HepG2 (cell line): ENCODE data around the gene CEP89. TPM values are rescaled to one million over a fixed set of nuclear protein-coding genes. Genes with fewer than 3 reads are reported as not detected.

ENCODE experiments used
- ATAC-seq: fragments of 200-7000 bp; cut with Tn5 transposase; 3 replicates; pipeline ENCODE4 v1.9.1; 2020; ENCODE audit warnings: mild to moderate bottlenecking, moderate library complexity
- BruUV-seq: library from RNA; stranded (reverse); fragments of 400-500 nt; replicated peaks from 2 replicates; lab custom pipeline; 2021; lab: Mats Ljungman, UMichigan
- CTCF ChIA-PET: fragments of 300-600 bp; formaldehyde crosslinking; extraction: SDS; loops from one replicate; lab custom pipeline; 2021; ENCODE audit warnings: low total read pairs, inconsistent platforms, low intra/inter-chr PET ratio; lab: Yijun Ruan, JAX
- POLR2A ChIA-PET: fragments of 350-600 bp; sonication (Branson Sonifier 250); formaldehyde crosslinking; loops from one replicate; lab custom pipeline; 2020; ENCODE audit warnings: antibody characterized with exemption, inconsistent platforms; lab: Yijun Ruan, JAX
- DNase-seq: peaks from one replicate; pipeline ENCODE4 v3.0.0-alpha.2; 2015; ENCODE audit warnings: low spot score
- FAIRE-seq: peaks from 3 replicates; lab custom pipeline; 2011; peaks lifted over from hg19 to GRCh38; lab: Jason Lieb, UNC
- H2AFZ ChIP-seq: one replicate; pipeline ENCODE4 v1.6.1; 2011; ENCODE audit warnings: low read length, inconsistent platforms
- H3K27ac ChIP-seq: fragments of 300-600 bp; 3 replicates; pipeline ENCODE4 v1.8.0; 2011; ENCODE audit warnings: mixed run types, mild to moderate bottlenecking, mixed read lengths, low read length, inconsistent platforms; ENCODE audit not compliant: insufficient read depth; ENCODE audit errors: extremely low read length
- H3K27me3 ChIP-seq, 2 experiments: fragments of 200-600 bp in 1 of 2; 2 replicates in 1 of 2; 3 replicates in 1 of 2; pipeline versions ENCODE4 v1.6.0 to v1.8.0; 2011; ENCODE audit warnings: low read length in 2 of 2, mild to moderate bottlenecking in 2 of 2, moderate library complexity in 2 of 2, inconsistent platforms in 1 of 2; ENCODE audit not compliant: insufficient read depth in 2 of 2, control insufficient read depth in 1 of 2
- H3K36me3 ChIP-seq, 2 experiments: fragments of 200-600 bp in 1 of 2; replicated peaks in 1 of 2; 2 replicates in 1 of 2; 3 replicates in 1 of 2; pipeline versions ENCODE4 v1.5.1 to v1.8.0; 2011; ENCODE audit warnings: low read length in 2 of 2, inconsistent platforms in 1 of 2; ENCODE audit not compliant: insufficient read depth in 2 of 2, control insufficient read depth in 1 of 2
- H3K4me1 ChIP-seq: 2 replicates; pipeline ENCODE4 v1.5.1; 2012; ENCODE audit warnings: low read length, inconsistent platforms; ENCODE audit not compliant: insufficient read depth
- H3K4me2 ChIP-seq: 2 replicates; pipeline ENCODE4 v1.6.0; 2011; ENCODE audit warnings: low read depth, low read length, inconsistent platforms
- H3K4me3 ChIP-seq, 3 experiments: fragments of 200-600 bp in 1 of 3; sonication (generic), shearing (Covaris generic) in 1 of 3; replicated peaks in 1 of 3; 2 replicates each; pipeline ENCODE4 v1.5.1; 2011 to 2016; ENCODE audit warnings: low read length in 3 of 3, inconsistent platforms in 2 of 3, low read depth in 2 of 3, mild to moderate bottlenecking in 2 of 3, control low read depth in 1 of 3, mixed read lengths in 1 of 3; ENCODE audit not compliant: insufficient read depth in 1 of 3
- H3K79me2 ChIP-seq: one replicate; pipeline ENCODE4 v1.6.1; 2011; ENCODE audit warnings: low read length, inconsistent platforms; ENCODE audit not compliant: insufficient read depth
- H3K9ac ChIP-seq: 2 replicates; pipeline ENCODE4 v1.6.0; 2011; ENCODE audit warnings: mild to moderate bottlenecking, low read depth, low read length, inconsistent platforms; ENCODE audit not compliant: insufficient read depth
- H3K9me3 ChIP-seq: 2 replicates; pipeline ENCODE4 v1.5.1; 2012; ENCODE audit warnings: mild to moderate bottlenecking, low read length
- H4K20me1 ChIP-seq: 2 replicates; pipeline ENCODE4 v1.6.0; 2011; ENCODE audit warnings: inconsistent platforms, mild to moderate bottlenecking, low read length, moderate library complexity; ENCODE audit not compliant: insufficient read depth
- CBX2 ChIP-seq, 2 experiments: fragments of 200-600 bp in 1 of 2; sonication (generic); formaldehyde crosslinking in 1 of 2; IDR thresholded peaks; 2 replicates each; pipeline versions ENCODE4 v1.7.0 to v1.8.1; 2018 to 2022; ENCODE audit warnings: low read depth in 2 of 2, low read length in 1 of 2, mild to moderate bottlenecking in 1 of 2, missing genetic modification reagents in 1 of 2
- EZH2 ChIP-seq: conservative IDR thresholded peaks from 2 replicates; pipeline ENCODE4 v1.6.1; 2012; ENCODE audit warnings: mild to moderate bottlenecking, low read depth, low read length, moderate library complexity
- GZF1 ChIP-seq: sonication (generic); formaldehyde crosslinking; IDR thresholded peaks from 2 replicates; pipeline ENCODE4 v1.5.1; 2020; ENCODE audit warnings: mild to moderate bottlenecking, missing genetic modification reagents
- HMG20B ChIP-seq: conservative IDR thresholded peaks from 2 replicates; pipeline ENCODE4 v1.6.1; 2016; ENCODE audit warnings: missing genetic modification reagents, missing compliant biosample characterization
- JUNB ChIP-seq: sonication (generic); formaldehyde crosslinking; IDR thresholded peaks from 2 replicates; pipeline ENCODE4 v1.8.0; 2022; ENCODE audit warnings: missing genetic modification reagents, mild to moderate bottlenecking, borderline replicate concordance
- MIXL1 ChIP-seq: IDR thresholded peaks from 2 replicates; pipeline ENCODE4 v1.6.1; 2016
- SRY ChIP-seq: sonication (generic); formaldehyde crosslinking; IDR thresholded peaks from 2 replicates; pipeline ENCODE4 v1.8.0; 2022; ENCODE audit warnings: mild to moderate bottlenecking, missing genetic modification reagents
- SYNCRIP ChIP-seq: fragments of 200-400 bp; formaldehyde crosslinking; IDR thresholded peaks from 2 replicates; pipeline ENCODE4 v1.6.1; 2018; ENCODE audit warnings: mild to moderate bottlenecking, low read depth, low read length; ENCODE audit not compliant: insufficient read depth
- ZNF501 ChIP-seq: sonication (generic); formaldehyde crosslinking; IDR thresholded peaks from 2 replicates; pipeline ENCODE4 v1.5.1; 2020; ENCODE audit warnings: mild to moderate bottlenecking, moderate library complexity, missing genetic modification reagents
- ZNF512B ChIP-seq: sonication (generic); formaldehyde crosslinking; IDR thresholded peaks from 2 replicates; pipeline ENCODE4 v1.5.1; 2020; ENCODE audit warnings: missing genetic modification reagents, mild to moderate bottlenecking, borderline replicate concordance
- ZNF513 ChIP-seq: sonication (generic); formaldehyde crosslinking; conservative IDR thresholded peaks from 2 replicates; pipeline ENCODE4 v1.5.0; 2020; ENCODE audit warnings: missing genetic modification reagents
- ZNF768 ChIP-seq: sonication (generic); formaldehyde crosslinking; IDR thresholded peaks from 2 replicates; pipeline ENCODE4 v1.4.0; 2020; ENCODE audit warnings: missing genetic modification reagents
- ZSCAN31 ChIP-seq: sonication (generic); formaldehyde crosslinking; IDR thresholded peaks from 2 replicates; pipeline ENCODE4 v1.5.0; 2020; ENCODE audit warnings: low read depth, mild to moderate bottlenecking, missing genetic modification reagents
- WGBS: methylation state at CpG from one replicate; pipeline ENCODE4 v1.1.6; 2017; ENCODE audit warnings: low lambda C conversion rate; 5-methylcytosine and 5-hydroxymethylcytosine counted together
- in situ Hi-C: cut with HindIII; loops from 2 replicates; pipeline ENCODE4 v1.10.0; 2017; ENCODE audit warnings: low pct_unique_long_range_greater_than_20kb; ENCODE audit not compliant: extremely low pct_ligation_motif_present
- intact Hi-C: fragments of 100-400 bp; cut with micrococcal nuclease; formaldehyde crosslinking; loops from one replicate; pipeline ENCODE4 v1.10.0; 2022; ENCODE audit not compliant: unreplicated experiment
- polyA plus RNA-seq, 8 experiments: library from polyadenylated mRNA; depleted of rRNA in 3 of 8; stranded (reverse) in 7 of 8; unstranded in 1 of 8; fragments of >200 nt; fragmentation: Illumina TruSeq in 4 of 8; extraction: Trizol in 4 of 8; gene quantifications; 2 replicates each; pipeline versions ENCODE4 v1.2.1 to v1.2.3, GENCODE V29; 2011 to 2016; ENCODE audit warnings: low read depth in 4 of 8, missing spikeins in 1 of 8, mixed read lengths in 1 of 8; ENCODE audit not compliant: insufficient read depth in 1 of 8
- total RNA-seq, 5 experiments: library from RNA; depleted of rRNA; stranded (reverse); fragments of >200 nt; fragmentation: Illumina TruSeq; extraction: Trizol; gene quantifications; 2 replicates each; pipeline ENCODE4 v1.2.3, GENCODE V29; 2016; ENCODE audit warnings: low read depth in 1 of 5
- TF ChIP-seq, protein P1 (sequence below): sonication (generic); formaldehyde crosslinking; IDR thresholded peaks from 2 replicates; pipeline ENCODE4; 2020; ENCODE audit warnings: missing genetic modification reagents, mild to moderate bottlenecking, borderline replicate concordance
- TF ChIP-seq, protein P2 (sequence below): IDR thresholded peaks from 2 replicates; pipeline ENCODE4 v1.6.1; 2016; ENCODE audit warnings: control low read depth
- TF ChIP-seq, protein P3 (sequence below): sonication (generic); formaldehyde crosslinking; IDR thresholded peaks from 2 replicates; pipeline ENCODE4 v1.4.0; 2020; ENCODE audit warnings: missing genetic modification reagents; ENCODE audit errors: not compliant biosample characterization

The CEP89 gene
- total and polyA plus RNA-seq, 2 of the 13 experiments (the other 11 are each of a cell fraction or from before 2014, with no cell fraction given) = 7.2 to 10.9 TPM

- TF ChIP-seq, protein P1, sequence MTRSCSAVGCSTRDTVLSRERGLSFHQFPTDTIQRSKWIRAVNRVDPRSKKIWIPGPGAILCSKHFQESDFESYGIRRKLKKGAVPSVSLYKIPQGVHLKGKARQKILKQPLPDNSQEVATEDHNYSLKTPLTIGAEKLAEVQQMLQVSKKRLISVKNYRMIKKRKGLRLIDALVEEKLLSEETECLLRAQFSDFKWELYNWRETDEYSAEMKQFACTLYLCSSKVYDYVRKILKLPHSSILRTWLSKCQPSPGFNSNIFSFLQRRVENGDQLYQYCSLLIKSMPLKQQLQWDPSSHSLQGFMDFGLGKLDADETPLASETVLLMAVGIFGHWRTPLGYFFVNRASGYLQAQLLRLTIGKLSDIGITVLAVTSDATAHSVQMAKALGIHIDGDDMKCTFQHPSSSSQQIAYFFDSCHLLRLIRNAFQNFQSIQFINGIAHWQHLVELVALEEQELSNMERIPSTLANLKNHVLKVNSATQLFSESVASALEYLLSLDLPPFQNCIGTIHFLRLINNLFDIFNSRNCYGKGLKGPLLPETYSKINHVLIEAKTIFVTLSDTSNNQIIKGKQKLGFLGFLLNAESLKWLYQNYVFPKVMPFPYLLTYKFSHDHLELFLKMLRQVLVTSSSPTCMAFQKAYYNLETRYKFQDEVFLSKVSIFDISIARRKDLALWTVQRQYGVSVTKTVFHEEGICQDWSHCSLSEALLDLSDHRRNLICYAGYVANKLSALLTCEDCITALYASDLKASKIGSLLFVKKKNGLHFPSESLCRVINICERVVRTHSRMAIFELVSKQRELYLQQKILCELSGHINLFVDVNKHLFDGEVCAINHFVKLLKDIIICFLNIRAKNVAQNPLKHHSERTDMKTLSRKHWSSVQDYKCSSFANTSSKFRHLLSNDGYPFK (CRISPR knock-in tag) = no peak
- TF ChIP-seq, protein P2, sequence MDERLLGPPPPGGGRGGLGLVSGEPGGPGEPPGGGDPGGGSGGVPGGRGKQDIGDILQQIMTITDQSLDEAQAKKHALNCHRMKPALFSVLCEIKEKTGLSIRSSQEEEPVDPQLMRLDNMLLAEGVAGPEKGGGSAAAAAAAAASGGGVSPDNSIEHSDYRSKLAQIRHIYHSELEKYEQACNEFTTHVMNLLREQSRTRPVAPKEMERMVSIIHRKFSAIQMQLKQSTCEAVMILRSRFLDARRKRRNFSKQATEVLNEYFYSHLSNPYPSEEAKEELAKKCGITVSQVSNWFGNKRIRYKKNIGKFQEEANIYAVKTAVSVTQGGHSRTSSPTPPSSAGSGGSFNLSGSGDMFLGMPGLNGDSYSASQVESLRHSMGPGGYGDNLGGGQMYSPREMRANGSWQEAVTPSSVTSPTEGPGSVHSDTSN (CRISPR knock-in tag) = no peak
- TF ChIP-seq CBX2 (IDR thresholded peaks at IDR 0.05; ENCODE audit: low read depth, low read length) = no peak
- TF ChIP-seq CBX2 (CRISPR knock-in tag; IDR thresholded peaks at IDR 0.05; ENCODE audit: low read depth) = no peak
- no peak for TF ChIP-seq SRY
- TF ChIP-seq HMG20B = no peak
- no peak for TF ChIP-seq ZNF512B (CRISPR knock-in tag)
- no peak for TF ChIP-seq ZNF768 (CRISPR knock-in tag)
- TF ChIP-seq ZSCAN31 (CRISPR knock-in tag) = no peak
- TF ChIP-seq, protein P3, sequence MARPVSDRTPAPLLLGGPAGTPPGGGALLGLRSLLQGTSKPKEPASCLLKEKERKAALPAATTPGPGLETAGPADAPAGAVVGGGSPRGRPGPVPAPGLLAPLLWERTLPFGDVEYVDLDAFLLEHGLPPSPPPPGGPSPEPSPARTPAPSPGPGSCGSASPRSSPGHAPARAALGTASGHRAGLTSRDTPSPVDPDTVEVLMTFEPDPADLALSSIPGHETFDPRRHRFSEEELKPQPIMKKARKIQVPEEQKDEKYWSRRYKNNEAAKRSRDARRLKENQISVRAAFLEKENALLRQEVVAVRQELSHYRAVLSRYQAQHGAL (CRISPR knock-in tag) = no peak
- TF ChIP-seq ZNF513 (CRISPR knock-in tag) = no peak
- TF ChIP-seq GZF1 = no peak
- TF ChIP-seq MIXL1 = no peak
- no peak for TF ChIP-seq JUNB (CRISPR knock-in tag)
- TF ChIP-seq ZNF501 (CRISPR knock-in tag) = no peak
- no peak for TF ChIP-seq SYNCRIP
- TF ChIP-seq EZH2 = no peak
- TF ChIP-seq, all 625 proteins: peak for 0
- H2AFZ ChIP-seq = no peak overlapping the region
- H3K36me3 ChIP-seq = peaks cover 11 to 40% of the 10 kb centered on the region in 2 experiments
- H4K20me1 ChIP-seq = no peaks in the 10 kb centered on the region
- ChIA-PET CTCF (no interaction called here), POLR2A (no interaction called here)
- no peaks in the 10 kb centered on the region for H3K9me3 ChIP-seq
- no TSS peak for BruUV-seq
- 97% methylated on average over 4 of the region's 4 CpGs for whole genome bisulfite sequencing
- DNase-seq (no peak), ATAC-seq (no peak), FAIRE-seq (no peak)
- H3K9ac ChIP-seq = no peak overlapping the region
- H3K79me2 ChIP-seq = no peaks in the 10 kb centered on the region
- no peaks in the 10 kb centered on the region for H3K4me1 ChIP-seq
- no peaks in the 10 kb centered on the region for H3K27me3 ChIP-seq
- intact Hi-C loops = no loop called here
- H3K4me3 ChIP-seq = no peak overlapping the region
- in situ Hi-C loops = no loop called here
- H3K4me2 ChIP-seq = no peak overlapping the region
- no peak overlapping the region for H3K27ac ChIP-seq
Observed at GRCh38 chr19:33008738-33009137, 37.0 kb upstream of the CEP89 start.
